Head of caudate nucleus (tissue), 42 donors: Measurements from ENCODE around the gene PADI1.

ENCODE experiments used
- DNase-seq, 42 donors: peaks; one replicate each; pipeline versions ENCODE4 v3.0.0 to v3.0.0-alpha.2; 2020 to 2021; ENCODE audit warnings: mixed read lengths in 7 of 42
- intact Hi-C: fragments of 100-400 bp; cut with DNase I; formaldehyde crosslinking; loops from one replicate; pipeline ENCODE4 v1.15.0; 2022

PADI1 gene

DNA sequence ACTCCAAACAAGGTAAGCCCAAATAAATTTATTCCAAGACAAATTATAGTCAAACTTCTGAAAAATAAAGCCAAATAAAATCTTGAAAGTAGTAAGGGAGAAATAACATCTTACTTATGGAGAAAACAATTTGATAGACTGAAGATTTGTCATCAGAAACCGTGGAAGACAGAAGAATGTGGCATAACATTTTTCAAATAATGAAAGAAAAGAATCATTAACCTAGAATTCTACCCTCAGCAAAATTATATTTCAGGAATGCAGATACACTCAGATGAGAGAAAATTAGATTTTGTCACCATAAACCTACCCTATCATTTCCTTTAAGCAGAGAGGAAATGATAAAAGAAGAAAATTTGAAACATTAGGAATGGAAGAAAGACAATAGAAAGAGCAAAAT lies 27.3 kb upstream of the PADI1 start:
- intact Hi-C loops, result no loop called here

GRCh38 chr1:17181781-17182464 lies 23.0 kb upstream of the PADI1 start:
- intact Hi-C loops, result no loop called here
- peak in 2 of 42 donors; percentile 6 to 20 for DNase-seq

More for the DNA sequence above, 27.3 kb upstream of the PADI1 start:
- no peak for DNase-seq

GRCh38 chr1:17183388-17184160 lies 21.4 kb upstream of the PADI1 start:
- intact Hi-C loops, result no loop called here
- peak in 1 of 42 donors; percentile 10 for DNase-seq

DNA sequence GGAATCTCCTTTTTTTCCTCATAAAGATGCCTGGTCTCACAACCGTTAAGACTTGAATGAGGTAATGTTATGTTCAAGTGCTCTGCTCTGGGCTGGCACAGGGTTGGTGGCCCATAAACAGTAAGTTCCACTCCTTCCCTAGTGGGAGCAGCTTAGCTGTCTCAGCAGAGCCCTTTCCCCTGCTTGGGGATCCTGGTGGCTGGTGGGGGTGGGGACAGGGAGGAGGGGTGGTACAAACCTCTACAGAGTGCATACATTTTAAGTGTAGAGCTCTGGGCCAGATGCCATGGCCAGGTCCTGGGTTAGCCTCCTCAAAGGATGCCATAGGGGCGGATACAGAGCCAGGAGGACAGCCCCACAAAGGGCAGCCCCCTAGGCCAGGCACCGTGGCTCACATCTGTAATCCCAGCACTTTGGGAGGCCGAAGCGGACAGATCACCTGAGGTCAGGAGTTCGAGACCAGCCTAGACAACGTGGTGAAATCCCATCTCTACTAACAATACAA lies 20.7 kb upstream of the PADI1 start:
- DNase-seq, result peak in 1 of 42 donors; percentile 1
- intact Hi-C loops, result no loop called here

DNA sequence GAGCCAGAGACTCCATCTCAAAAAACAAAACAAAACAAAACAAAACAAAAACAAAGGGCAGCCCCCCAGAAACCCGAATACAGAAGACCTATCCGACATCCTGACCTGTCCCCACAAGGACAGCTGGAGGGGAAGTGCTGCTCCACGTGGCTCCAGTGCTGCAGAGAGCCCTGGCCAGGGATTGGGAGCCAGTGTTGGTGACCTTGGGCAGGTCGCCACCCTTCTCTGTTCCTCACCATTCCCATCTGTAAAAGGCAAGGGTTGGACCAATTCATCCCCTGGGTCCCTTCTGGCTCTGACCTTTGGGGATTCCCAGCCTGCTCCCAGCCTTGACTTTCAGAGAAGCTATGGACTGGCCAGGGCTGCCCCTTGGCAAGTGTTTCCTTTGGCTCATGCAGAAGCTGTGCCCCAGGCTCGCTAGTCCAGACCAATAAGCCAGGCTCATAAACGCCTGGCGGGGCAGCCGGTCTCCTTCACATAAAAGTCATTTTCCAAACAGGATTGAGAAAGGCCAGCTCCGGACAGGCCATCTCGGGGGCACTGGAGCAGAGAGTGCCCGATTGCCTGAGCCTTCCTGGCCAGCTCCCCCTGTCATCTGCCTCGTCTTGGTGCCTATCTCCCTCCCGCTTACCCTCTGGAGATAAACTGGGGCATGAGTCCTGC lies 20.0 kb upstream of the PADI1 start:
- DNase-seq, result peak in 4 of 42 donors; percentile 2 to 28 (median 18)

DNA sequence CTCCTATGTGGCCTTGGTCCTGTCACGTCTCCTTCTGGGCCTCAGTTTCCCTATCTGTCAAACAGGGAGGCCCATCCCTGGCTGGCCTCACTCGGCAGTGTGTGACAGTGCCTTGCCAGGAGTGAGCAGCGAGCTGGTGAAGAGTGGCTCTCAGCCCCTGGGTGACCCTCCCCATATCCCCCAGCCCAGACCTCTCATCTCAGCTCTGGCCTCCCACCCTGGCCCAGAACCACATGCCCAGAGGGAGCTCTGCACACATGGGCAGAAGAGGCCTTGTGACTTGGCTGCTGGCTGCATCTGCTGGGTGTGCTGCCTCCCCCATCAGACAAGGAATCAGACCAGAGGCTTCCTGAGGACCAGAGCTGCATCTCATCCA lies 19.5 kb upstream of the PADI1 start:
- peak in 2 of 42 donors; percentile 5 to 12 for DNase-seq
- intact Hi-C loops, result no loop called here

More for the DNA sequence above, 20.0 kb upstream of the PADI1 start:
- intact Hi-C loops, result no loop called here

DNA sequence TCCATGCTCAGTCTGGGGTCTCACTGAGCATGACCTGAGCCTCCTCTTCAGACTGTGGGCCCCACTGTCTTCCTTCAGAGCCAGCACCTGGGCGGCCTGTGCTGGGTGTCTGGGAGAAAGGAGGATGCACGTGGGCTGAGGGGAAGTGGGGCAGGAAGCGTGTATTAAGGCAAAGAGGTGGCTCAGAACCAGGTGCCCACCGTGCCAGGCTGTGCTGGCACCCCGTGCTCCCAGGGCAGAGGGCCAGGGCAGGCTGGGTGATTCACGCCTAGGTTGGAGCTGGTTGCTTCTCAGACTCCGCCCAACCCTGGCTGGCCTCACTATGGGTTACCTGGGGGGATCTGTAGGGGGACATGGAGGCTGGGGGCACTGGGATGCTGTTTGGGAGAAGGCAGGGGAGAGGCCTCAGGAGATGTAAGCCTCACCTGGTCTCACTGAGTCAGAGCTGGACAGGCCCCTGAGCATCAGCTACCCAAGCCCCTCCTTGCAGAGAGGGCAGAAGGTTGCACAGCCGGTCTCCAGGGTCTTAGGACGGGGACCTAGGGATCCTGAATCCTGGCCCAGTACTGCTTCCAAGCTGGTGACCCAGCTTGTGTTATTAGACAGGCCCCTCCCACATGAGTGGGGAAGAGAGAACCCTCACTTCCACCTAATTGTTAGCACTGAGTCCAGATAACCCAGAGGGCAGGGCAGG lies 18.6 kb upstream of the PADI1 start:
- intact Hi-C loops, result no loop called here

DNA sequence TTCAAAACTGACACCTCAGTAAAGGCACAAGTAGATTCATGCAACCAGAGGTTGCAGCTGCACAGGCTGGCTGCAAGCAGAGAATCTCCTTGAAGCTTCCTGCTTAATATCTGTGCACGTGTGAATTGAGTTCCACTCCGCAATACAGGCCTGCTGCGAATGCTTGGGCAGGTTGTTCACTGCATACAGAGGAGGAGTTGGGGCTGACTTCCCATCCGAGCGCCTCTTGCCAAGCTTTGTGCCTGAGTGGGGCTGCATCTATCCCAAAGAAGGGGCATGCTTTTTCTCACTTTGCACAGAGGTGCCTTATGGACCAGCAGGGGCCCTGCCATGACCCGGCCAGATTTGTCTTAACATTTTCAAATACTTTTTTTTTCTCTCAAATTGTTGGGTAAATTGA lies 17.9 kb upstream of the PADI1 start:
- intact Hi-C loops, result no loop called here
- peak in 6 of 42 donors; percentile 1 to 11 (median 8) for DNase-seq

More for the DNA sequence above, 18.6 kb upstream of the PADI1 start:
- peak in 7 of 42 donors; percentile 1 to 29 (median 10) for DNase-seq

DNA sequence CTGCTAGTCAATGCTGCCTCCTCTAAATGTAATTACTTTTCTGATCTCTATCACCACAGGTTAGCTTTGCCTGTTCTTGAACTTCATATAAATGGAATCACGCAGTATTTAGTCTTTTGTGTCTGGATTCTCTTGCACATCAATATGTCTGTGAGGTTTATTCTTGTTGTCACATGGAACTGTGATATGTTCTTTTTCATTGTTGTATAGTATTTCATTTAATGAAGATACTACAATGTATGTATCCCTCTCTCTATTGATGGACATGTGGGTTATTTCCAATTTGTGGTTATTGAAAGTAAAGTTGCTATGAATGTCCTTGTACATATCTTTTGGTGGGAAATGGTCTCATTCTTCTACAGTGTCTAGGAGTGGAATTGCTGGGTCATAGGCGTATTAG lies 16.7 kb upstream of the PADI1 start:
- intact Hi-C loops, result no loop called here
- DNase-seq, result no peak

DNA sequence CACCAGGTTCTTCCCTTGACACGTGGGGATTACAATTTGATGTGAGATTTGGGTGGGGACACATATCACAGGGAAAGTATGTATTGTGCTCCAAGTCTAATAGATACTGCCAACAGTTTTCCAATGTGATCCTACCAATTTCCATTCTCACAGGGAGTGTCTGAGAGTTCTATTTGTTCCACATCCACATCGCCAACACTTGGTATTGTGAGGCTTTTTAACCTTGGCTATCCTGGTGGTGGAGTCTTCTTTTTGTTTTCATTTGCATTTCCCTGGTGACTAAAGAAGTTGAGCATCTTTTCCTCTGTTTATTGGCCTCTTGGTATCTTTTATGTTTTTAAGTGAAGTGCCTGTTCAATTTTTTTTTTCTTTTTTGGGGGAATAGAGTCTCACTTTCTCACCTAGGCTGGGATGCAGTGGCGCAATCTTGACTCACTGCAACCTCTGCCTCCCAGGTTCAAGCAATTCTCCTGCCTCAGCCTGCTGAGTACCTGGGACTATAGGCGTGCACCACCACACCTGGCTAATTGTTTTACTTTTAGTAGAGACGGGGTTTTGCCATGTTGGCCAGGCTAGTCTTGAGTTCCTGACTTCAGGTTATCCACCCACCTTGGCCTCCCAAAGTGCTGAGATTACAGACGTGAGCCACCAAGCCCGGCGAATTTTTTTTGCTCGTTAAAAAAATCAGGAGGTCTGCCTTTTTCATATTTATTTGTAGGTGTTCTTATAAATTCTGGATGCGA lies 15.9 kb upstream of the PADI1 start:
- intact Hi-C loops, result no loop called here
- DNase-seq, result peak in 4 of 42 donors; percentile 1 to 6 (median 4)

DNA sequence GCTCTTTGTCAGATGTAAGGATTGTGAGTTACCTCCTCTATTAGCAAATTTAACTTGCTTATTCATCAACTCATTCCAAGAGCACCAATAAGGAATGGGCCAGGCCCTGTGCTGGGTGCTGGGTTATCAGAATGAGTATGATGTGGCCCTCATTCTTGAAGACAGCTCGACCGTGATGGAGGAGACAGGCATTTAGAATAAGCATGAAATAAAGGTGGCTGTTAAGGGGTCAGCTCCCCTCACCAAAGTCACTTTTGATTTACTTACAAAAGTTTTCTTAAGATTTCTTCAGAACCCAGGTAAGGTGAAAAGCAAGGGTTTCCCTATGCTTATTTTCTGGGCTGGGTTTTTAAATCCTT lies 15.3 kb upstream of the PADI1 start:
- peak in 2 of 42 donors; percentile 4 to 5 for DNase-seq
- intact Hi-C loops, result no loop called here

GRCh38 chr1:17190010-17190995 lies 14.6 kb upstream of the PADI1 start:
- intact Hi-C loops, result no loop called here
- DNase-seq, result peak in 4 of 42 donors; percentile 1 to 8 (median 6)

GRCh38 chr1:17191990-17192242 lies 13.0 kb upstream of the PADI1 start:
- peak in 1 of 42 donors; percentile 1 for DNase-seq
- intact Hi-C loops, result no loop called here

GRCh38 chr1:17192394-17193221 lies 12.3 kb upstream of the PADI1 start:
- intact Hi-C loops, result no loop called here
- DNase-seq, result peak in 3 of 42 donors; percentile 2 to 8 (median 8)

DNA sequence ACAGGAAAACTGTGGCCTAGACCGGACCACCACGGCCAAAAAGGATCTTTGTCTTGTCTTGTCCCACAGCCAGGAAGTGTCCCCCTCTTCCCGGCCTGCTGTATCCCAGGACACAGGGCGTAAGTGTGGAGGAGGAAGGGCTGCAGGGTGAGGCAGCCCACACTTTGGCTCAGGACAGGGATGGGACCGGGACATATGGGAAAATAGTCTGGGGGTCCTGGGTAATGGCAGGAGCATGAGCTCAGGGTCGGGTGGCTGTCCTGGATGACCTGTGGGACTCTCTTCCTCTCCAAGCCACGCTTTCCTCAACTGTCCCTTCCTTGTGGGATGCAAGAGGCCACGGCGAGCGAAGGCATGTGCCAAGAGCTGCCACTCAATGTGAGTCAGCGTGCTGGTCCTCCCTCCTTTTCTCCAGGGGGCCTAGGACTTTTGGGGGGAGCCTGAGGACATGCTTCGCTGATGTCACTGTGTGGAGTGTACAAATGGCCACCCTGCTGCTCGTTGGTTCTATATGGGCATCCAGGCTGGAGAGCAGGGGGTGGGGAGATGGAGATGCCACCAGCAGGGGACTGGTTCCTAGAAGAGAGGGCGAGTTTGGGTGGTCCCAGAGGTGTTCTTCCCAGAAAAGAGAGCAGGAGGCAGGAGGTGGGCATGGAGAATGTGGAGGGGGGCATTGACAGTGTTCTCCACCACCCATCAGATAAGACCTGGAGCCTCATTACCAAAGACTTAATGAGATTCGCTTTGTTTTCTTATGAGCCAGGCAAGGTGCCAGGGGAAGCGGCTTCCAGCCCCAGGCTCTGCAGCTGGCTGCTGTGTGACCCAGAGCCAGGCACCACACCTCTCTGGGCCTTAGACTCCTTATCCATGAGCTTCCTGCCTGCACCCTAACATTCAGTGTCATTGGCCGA lies 11.5 kb upstream of the PADI1 start:
- intact Hi-C loops, result no loop called here
- DNase-seq, result peak in 6 of 42 donors; percentile 1 to 17 (median 8)

GRCh38 chr1:17194133-17194475 lies 10.8 kb upstream of the PADI1 start:
- DNase-seq, result peak in 7 of 42 donors; percentile 1 to 15 (median 4)
- intact Hi-C loops, result no loop called here
